A549 (cell line): ENCODE data around the gene PPIE. TPM values are rescaled to one million over a fixed set of nuclear protein-coding genes. Genes with fewer than 3 reads are reported as not detected.

Experiments
- polyA plus RNA-seq, 4 experiments: library from polyadenylated mRNA; depleted of rRNA in 3 of 4; stranded (reverse); fragments of >200 nt; fragmentation: RNase III in 1 of 4; extraction: RNeasy Plus Mini Kit Qiagen cat#74134 plus additional on column Dnase treatment in 1 of 4; gene quantifications; 2 replicates in 3 of 4; 3 replicates in 1 of 4; pipeline ENCODE4 v1.2.3, GENCODE V29; 2011 to 2017
- small RNA-seq, 6 experiments: library from RNA; depleted of rRNA; stranded (forward); fragments of <200 nt; gene quantifications; one replicate each; pipeline ENCODE3, GENCODE V24; 2012

The PPIE gene
- polyA plus RNA-seq, 2 of the 4 experiments (the other 2 are of a cell fraction) = 46.6 to 75.6 TPM

Small RNAs within 50 kb of the gene (small RNA-seq; reads per million reads assigned to genes)
- 0 reads per million in 6 experiments for gene AL033527.1
- gene RNU7-121P = 0 reads per million in 6 experiments

Other genes starting within 250 kb of the PPIE start
- 0.08 TPM in 1 of 2 replicates, not detected in the other for gene BMP8A, start 247.2 kb upstream of the PPIE start, polyA plus RNA-seq (2011; rRNA removed)
- 0.13 to 0.22 TPM in 2 of 3 replicates, not detected in the other for gene BMP8A, start 247.2 kb upstream of the PPIE start, polyA plus RNA-seq (2017; fragmentation: RNase III; extraction: RNeasy Plus Mini Kit Qiagen cat#74134 plus additional on column Dnase treatment)
- gene PABPC4, start 162.1 kb upstream of the PPIE start, polyA plus RNA-seq (2011; rRNA removed) = 55.1 and 75.3 TPM in 2 replicates
- 131 to 138 TPM (median 131 TPM) in 3 replicates for gene PABPC4, start 162.1 kb upstream of the PPIE start, polyA plus RNA-seq (2017; fragmentation: RNase III; extraction: RNeasy Plus Mini Kit Qiagen cat#74134 plus additional on column Dnase treatment)
- gene HEYL, start 99.2 kb upstream of the PPIE start, polyA plus RNA-seq (2011; rRNA removed) = 2.2 and 2.9 TPM in 2 replicates
- gene HEYL, start 99.2 kb upstream of the PPIE start, polyA plus RNA-seq (2017; fragmentation: RNase III; extraction: RNeasy Plus Mini Kit Qiagen cat#74134 plus additional on column Dnase treatment) = 2.0 to 2.3 TPM (median 2.2 TPM) in 3 replicates
- gene NT5C1A, start 66.8 kb upstream of the PPIE start, polyA plus RNA-seq (2011; rRNA removed) = not detected in 2 replicates
- gene NT5C1A, start 66.8 kb upstream of the PPIE start, polyA plus RNA-seq (2017; fragmentation: RNase III; extraction: RNeasy Plus Mini Kit Qiagen cat#74134 plus additional on column Dnase treatment) = not detected in 3 replicates
- 0.09 TPM in 2 replicates for gene HPCAL4, start 47.4 kb upstream of the PPIE start, polyA plus RNA-seq (2011; rRNA removed)
- 0.08 to 0.14 TPM (median 0.09 TPM) in 3 replicates for gene HPCAL4, start 47.4 kb upstream of the PPIE start, polyA plus RNA-seq (2017; fragmentation: RNase III; extraction: RNeasy Plus Mini Kit Qiagen cat#74134 plus additional on column Dnase treatment)
- 0.21 and 0.36 TPM in 2 replicates for gene OXCT2, start 32.5 kb downstream of the PPIE start, polyA plus RNA-seq (2011; rRNA removed)
- 0.23 to 0.41 TPM (median 0.33 TPM) in 3 replicates for gene OXCT2, start 32.5 kb downstream of the PPIE start, polyA plus RNA-seq (2017; fragmentation: RNase III; extraction: RNeasy Plus Mini Kit Qiagen cat#74134 plus additional on column Dnase treatment)
- gene BMP8B, start 50.0 kb downstream of the PPIE start, polyA plus RNA-seq (2011; rRNA removed) = 3.1 and 3.4 TPM in 2 replicates
- gene BMP8B, start 50.0 kb downstream of the PPIE start, polyA plus RNA-seq (2017; fragmentation: RNase III; extraction: RNeasy Plus Mini Kit Qiagen cat#74134 plus additional on column Dnase treatment) = 2.3 to 2.7 TPM (median 2.5 TPM) in 3 replicates
- gene TRIT1, start 144.6 kb downstream of the PPIE start, polyA plus RNA-seq (2011; rRNA removed) = 22.8 and 25.3 TPM in 2 replicates
- 13.6 to 15.0 TPM (median 13.9 TPM) in 3 replicates for gene TRIT1, start 144.6 kb downstream of the PPIE start, polyA plus RNA-seq (2017; fragmentation: RNase III; extraction: RNeasy Plus Mini Kit Qiagen cat#74134 plus additional on column Dnase treatment)
- 1.3 and 1.5 TPM in 2 replicates for gene MYCL, start 163.0 kb downstream of the PPIE start, polyA plus RNA-seq (2011; rRNA removed)
- 0.62 to 0.68 TPM (median 0.67 TPM) in 3 replicates for gene MYCL, start 163.0 kb downstream of the PPIE start, polyA plus RNA-seq (2017; fragmentation: RNase III; extraction: RNeasy Plus Mini Kit Qiagen cat#74134 plus additional on column Dnase treatment)
- gene MFSD2A, start 216.3 kb downstream of the PPIE start, polyA plus RNA-seq (2011; rRNA removed) = 3.1 and 3.9 TPM in 2 replicates
- gene MFSD2A, start 216.3 kb downstream of the PPIE start, polyA plus RNA-seq (2017; fragmentation: RNase III; extraction: RNeasy Plus Mini Kit Qiagen cat#74134 plus additional on column Dnase treatment) = 2.8 to 3.0 TPM (median 2.9 TPM) in 3 replicates